Umbilical cord (tissue), 2 donors: ENCODE results near the gene AKR1A1. TPM values are rescaled to one million over a fixed set of nuclear protein-coding genes. Genes with fewer than 3 reads are reported as not detected.
"Not testable (repeated sequence)": the region's sequence is repeated elsewhere in the genome, so short reads cannot be mapped to it uniquely, and the experiment has no call there.

Experiments used
- DNase-seq: peaks from one replicate; pipeline ENCODE4 v3.0.0-alpha.2; 2015; ENCODE audit warnings: low spot score
- total RNA-seq: library from RNA; depleted of rRNA; stranded (reverse); fragments of >200 nt; gene quantifications from one replicate; pipeline ENCODE4 v1.2.3, GENCODE V29; 2014; ENCODE audit warnings: low replicate concordance; ENCODE audit not compliant: insufficient read depth

AKR1A1 gene
- total RNA-seq, 1 donor from 2014 or later: 84.0 TPM

GRCh38 chr1:45523516-45523915, 27.1 kb upstream of the AKR1A1 start:
- DNase-seq: not testable (repeated sequence)

GRCh38 chr1:45523975-45524374, 26.7 kb upstream of the AKR1A1 start:
- not testable (repeated sequence) for DNase-seq

- no peak for DNase-seq
Observed at GRCh38 chr1:45526135-45526644, 24.4 kb upstream of the AKR1A1 start.

GRCh38 chr1:45530632-45531135, 19.9 kb upstream of the AKR1A1 start:
- DNase-seq: no peak

- no peak for DNase-seq
Observed at GRCh38 chr1:45531873-45532272, 18.8 kb upstream of the AKR1A1 start.

GRCh38 chr1:45535988-45536766, 14.4 kb upstream of the AKR1A1 start:
- DNase-seq: no peak

- no peak for DNase-seq
Observed at GRCh38 chr1:45536886-45537285, 13.7 kb upstream of the AKR1A1 start.

GRCh38 chr1:45541193-45541592, 9.4 kb upstream of the AKR1A1 start:
- no peak for DNase-seq

GRCh38 chr1:45542591-45542990, 8.0 kb upstream of the AKR1A1 start:
- no peak for DNase-seq

GRCh38 chr1:45543581-45544417, 6.8 kb upstream of the AKR1A1 start:
- peak; percentile 69 for DNase-seq

GRCh38 chr1:45544530-45544929, 6.1 kb upstream of the AKR1A1 start:
- no peak for DNase-seq

GRCh38 chr1:45545019-45545493, 5.6 kb upstream of the AKR1A1 start:
- no peak for DNase-seq

- no peak for DNase-seq
Observed at GRCh38 chr1:45545553-45546310, 4.9 kb upstream of the AKR1A1 start.

GRCh38 chr1:45551684-45552083, 1.1 kb downstream of the AKR1A1 start:
- DNase-seq: no peak

- DNase-seq: peak; percentile 36
Observed at GRCh38 chr1:45552331-45552730, 1.7 kb downstream of the AKR1A1 start.

- no peak for DNase-seq
Observed at GRCh38 chr1:45554198-45554597, 3.6 kb downstream of the AKR1A1 start.

- DNase-seq: peak; percentile 31
Observed at GRCh38 chr1:45557422-45557944, 6.9 kb downstream of the AKR1A1 start.

- peak; percentile 30 for DNase-seq
Observed at GRCh38 chr1:45563843-45564242, 13.2 kb downstream of the AKR1A1 start.

- peak; percentile 93 for DNase-seq
Observed at GRCh38 chr1:45566722-45567121, 16.1 kb downstream of the AKR1A1 start.

GRCh38 chr1:45567911-45568310, 17.3 kb downstream of the AKR1A1 start:
- DNase-seq: no peak

- no peak for DNase-seq
Observed at GRCh38 chr1:45568421-45568820, 17.8 kb downstream of the AKR1A1 start.
